Suprapubic skin (tissue), 3 donors: ENCODE results near the gene FMNL2.

Experiments used
- POLR2AphosphoS5 ChIP-seq, 3 donors: sonication (generic); formaldehyde crosslinking; IDR thresholded peaks; one replicate each; pipeline ENCODE4 v1.6.1; 2017; ENCODE audit warnings: antibody characterized with exemption in 3 of 3
- TF ChIP-seq, protein P1 (sequence below), 2 donors: fragments of 200-600 bp in 1 of 2; fragments of 450-650 bp in 1 of 2; sonication (generic) in 1 of 2; IDR thresholded peaks; one replicate each; pipeline ENCODE4 v1.5.1; 2016 to 2019; ENCODE audit warnings: antibody characterized with exemption in 2 of 2, mild to moderate bottlenecking in 1 of 2, moderate library complexity in 1 of 2

DNA sequence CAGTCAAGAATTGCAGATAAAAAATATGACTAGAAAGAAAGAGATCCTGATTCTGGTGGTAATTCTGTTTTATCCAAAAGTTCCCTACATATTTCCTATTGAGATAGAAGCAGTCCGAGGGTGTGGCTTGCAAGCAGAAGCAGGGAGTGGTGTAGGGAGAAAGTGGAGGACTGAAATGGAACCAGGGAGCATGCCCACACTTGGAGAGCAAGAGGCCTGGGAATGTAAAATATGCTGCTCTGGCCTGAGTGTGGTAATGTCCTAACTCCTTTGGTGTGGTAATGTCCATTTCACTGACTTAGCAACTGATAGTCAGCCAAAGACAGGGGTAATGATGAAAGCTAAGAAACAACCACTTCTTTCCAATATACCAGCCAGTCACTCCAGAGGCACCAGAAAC lies 30.1 kb upstream of the FMNL2 start:
- TF ChIP-seq, protein P1, sequence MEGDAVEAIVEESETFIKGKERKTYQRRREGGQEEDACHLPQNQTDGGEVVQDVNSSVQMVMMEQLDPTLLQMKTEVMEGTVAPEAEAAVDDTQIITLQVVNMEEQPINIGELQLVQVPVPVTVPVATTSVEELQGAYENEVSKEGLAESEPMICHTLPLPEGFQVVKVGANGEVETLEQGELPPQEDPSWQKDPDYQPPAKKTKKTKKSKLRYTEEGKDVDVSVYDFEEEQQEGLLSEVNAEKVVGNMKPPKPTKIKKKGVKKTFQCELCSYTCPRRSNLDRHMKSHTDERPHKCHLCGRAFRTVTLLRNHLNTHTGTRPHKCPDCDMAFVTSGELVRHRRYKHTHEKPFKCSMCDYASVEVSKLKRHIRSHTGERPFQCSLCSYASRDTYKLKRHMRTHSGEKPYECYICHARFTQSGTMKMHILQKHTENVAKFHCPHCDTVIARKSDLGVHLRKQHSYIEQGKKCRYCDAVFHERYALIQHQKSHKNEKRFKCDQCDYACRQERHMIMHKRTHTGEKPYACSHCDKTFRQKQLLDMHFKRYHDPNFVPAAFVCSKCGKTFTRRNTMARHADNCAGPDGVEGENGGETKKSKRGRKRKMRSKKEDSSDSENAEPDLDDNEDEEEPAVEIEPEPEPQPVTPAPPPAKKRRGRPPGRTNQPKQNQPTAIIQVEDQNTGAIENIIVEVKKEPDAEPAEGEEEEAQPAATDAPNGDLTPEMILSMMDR (IDR thresholded peaks at IDR 0.05) = no peak
- TF ChIP-seq POLR2AphosphoS5 (IDR thresholded peaks at IDR 0.05) = no peak
